Naive thymus-derived CD4-positive, alpha-beta T cell (primary cell): ENCODE measurements around the gene NBEAL2. TPM values are rescaled to one million over a fixed set of nuclear protein-coding genes. Genes with fewer than 3 reads are reported as not detected.
A peak's percentile ranks its signal among the peaks of the same experiment; 100 is the strongest.

Source experiments
- ATAC-seq: fragments of 150-1000 bp; cut with Tn5 transposase; 2 replicates; pipeline ENCODE4 v1.10.0; 2021; ENCODE audit warnings: mild to moderate bottlenecking, moderate library complexity
- CTCF ChIA-PET: fragments of 350-600 bp; sonication (Branson Sonifier 250); formaldehyde crosslinking; loops from one replicate; lab custom pipeline; 2021; ENCODE audit warnings: antibody characterized with exemption; lab: Charles Lee
- POLR2A ChIA-PET: fragments of 350-600 bp; sonication (Branson Sonifier 250); formaldehyde crosslinking; loops from one replicate; lab custom pipeline; 2021; ENCODE audit warnings: antibody characterized with exemption, inconsistent platforms; lab: Charles Lee
- DNase-seq, 9 donors: peaks; one replicate each; pipeline versions ENCODE4 v3.0.0 to v3.0.0-alpha.2; 2020 to 2022; ENCODE audit warnings: mixed read lengths in 1 of 9
- H3K27ac ChIP-seq: one replicate; pipeline ENCODE4 v1.7.0; 2013; ENCODE audit warnings: mild to moderate bottlenecking, low read depth, low read length, moderate library complexity
- H3K27me3 ChIP-seq, 2 donors: one replicate each; pipeline ENCODE4 v1.7.0; 2013; ENCODE audit warnings: low read length in 2 of 2, mild to moderate bottlenecking in 2 of 2, moderate library complexity in 2 of 2; ENCODE audit not compliant: control insufficient read depth in 2 of 2, insufficient read depth in 2 of 2
- H3K36me3 ChIP-seq, 3 experiments: 1 replicate in 2 of 3; 2 replicates in 1 of 3; pipeline ENCODE4 v1.7.0; 2013; ENCODE audit warnings: low read length in 3 of 3, mild to moderate bottlenecking in 3 of 3, moderate library complexity in 1 of 3; ENCODE audit not compliant: insufficient read depth in 3 of 3, control insufficient read depth in 2 of 3
- H3K4me1 ChIP-seq, 2 donors: one replicate each; pipeline ENCODE4 v1.7.0; 2013; ENCODE audit warnings: low read length in 2 of 2, mild to moderate bottlenecking in 2 of 2, moderate library complexity in 1 of 2; ENCODE audit not compliant: control insufficient read depth in 2 of 2, insufficient read depth in 2 of 2
- H3K4me3 ChIP-seq: 2 replicates; pipeline ENCODE4 v1.7.0; 2013; ENCODE audit warnings: mild to moderate bottlenecking, low read length
- H3K9me3 ChIP-seq, 3 experiments: 1 replicate in 2 of 3; 2 replicates in 1 of 3; pipeline ENCODE4 v1.7.0; 2013; ENCODE audit warnings: low read length in 3 of 3; ENCODE audit not compliant: control insufficient read depth in 2 of 3
- H3K27ac Mint-ChIP-seq, 9 donors: one replicate each; pipeline ENCODE4 v1.8.0; 2020 to 2022; ENCODE audit warnings: mixed read lengths in 9 of 9, mild to moderate bottlenecking in 8 of 9, moderate library complexity in 5 of 9, inconsistent platforms in 2 of 9
- H3K27me3 Mint-ChIP-seq, 5 donors: one replicate each; pipeline ENCODE4 v1.8.0; 2021 to 2022; ENCODE audit warnings: mixed read lengths in 5 of 5, mild to moderate bottlenecking in 1 of 5
- H3K36me3 Mint-ChIP-seq, 5 donors: one replicate each; pipeline ENCODE4 v1.8.0; 2020 to 2022; ENCODE audit warnings: mixed read lengths in 5 of 5, mild to moderate bottlenecking in 3 of 5, inconsistent platforms in 1 of 5
- H3K4me1 Mint-ChIP-seq, 7 donors: one replicate each; pipeline ENCODE4 v1.8.0; 2020 to 2022; ENCODE audit warnings: mixed read lengths in 7 of 7, mild to moderate bottlenecking in 3 of 7, inconsistent platforms in 1 of 7
- H3K4me3 Mint-ChIP-seq, 10 donors: one replicate each; pipeline ENCODE4 v1.8.0; 2020 to 2022; ENCODE audit warnings: mild to moderate bottlenecking in 10 of 10, mixed read lengths in 10 of 10, moderate library complexity in 6 of 10, inconsistent platforms in 2 of 10
- H3K9me3 Mint-ChIP-seq, 11 donors: one replicate each; pipeline ENCODE4 v1.8.0; 2020 to 2022; ENCODE audit warnings: mixed read lengths in 11 of 11, mild to moderate bottlenecking in 4 of 11, inconsistent platforms in 1 of 11, moderate library complexity in 1 of 11
- intact Hi-C, 2 donors: fragments of 100-400 bp; cut with micrococcal nuclease; formaldehyde crosslinking; loops; one replicate each; pipeline ENCODE4 v1.15.1; 2023
- polyA plus RNA-seq, 2 donors: library from polyadenylated mRNA; unstranded; fragments of 300-500 nt; fragmentation: Illumina TruSeq; gene quantifications; one replicate each; pipeline ENCODE4 v1.2.3, GENCODE V29; 2021
- total RNA-seq, 6 experiments: library from RNA in 5 of 6; stranded (reverse) in 5 of 6; gene quantifications; 1 replicate in 5 of 6; 2 replicates in 1 of 6; pipeline ENCODE4 v1.2.3 and lab custom pipeline; 2021 to 2026

NBEAL2 gene
- total and polyA plus RNA-seq, 7 experiments from 2014 or later, result 1.7 to 289 (median 50.4) TPM

DNA sequence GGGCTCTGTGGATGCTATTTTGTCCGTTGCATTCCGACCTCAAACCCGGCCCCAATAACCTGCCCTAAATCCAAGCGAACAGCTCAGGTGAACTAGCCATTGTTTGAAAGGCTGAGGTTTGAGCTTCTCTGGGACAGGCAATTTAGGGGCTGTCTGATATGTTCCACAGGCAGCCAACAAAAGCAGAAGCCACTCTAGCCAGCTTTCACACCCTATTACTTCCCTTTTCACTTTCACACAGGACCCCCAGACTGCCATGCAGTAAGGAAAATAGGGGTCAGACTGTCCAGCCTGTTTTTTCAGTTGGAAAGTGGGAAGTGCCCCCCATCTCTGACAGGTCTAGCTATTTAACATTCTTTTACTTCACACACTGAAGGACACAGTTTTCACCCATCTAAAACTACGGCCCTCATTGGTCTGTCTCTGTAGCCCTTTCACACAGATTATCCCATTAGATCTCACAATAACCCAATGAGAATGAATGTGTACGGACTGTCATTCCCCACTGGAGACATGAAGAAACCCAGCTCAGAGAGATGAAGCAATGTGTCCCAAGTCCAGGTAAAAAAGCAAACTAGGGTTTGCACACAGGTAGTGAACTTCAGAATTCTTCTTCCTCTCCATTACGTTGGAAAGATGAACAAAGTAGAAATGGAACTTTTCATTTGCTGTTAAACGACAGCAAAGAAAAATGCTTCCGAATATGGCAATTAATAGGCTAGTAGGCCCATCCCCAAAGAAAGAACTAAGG, 4.9 kb upstream of the NBEAL2 start:
- Histone ChIP-seq H3K4me3 (no peak overlapping the region), H3K9me3 (no peaks in the 10 kb centered on the region), H3K36me3 (peaks cover 0 to 14% (median 0%) of the 10 kb centered on the region in 3 experiments), H3K27me3 (no peaks in the 10 kb centered on the region), H3K27ac (no peak overlapping the region), H3K4me1 (peaks cover 49 to 53% of the 10 kb centered on the region in 2 donors)
- intact Hi-C loops, result loop anchor here (5.0 to 10.0 kb wide), 9 partner anchors 47 to 1940 kb away; partner anchors contain the start of genes ALS2CL (in 1 of the 2), ARIH2 (in 1 of the 2), ATRIP (in 1 of the 2) and CCDC51 (in 1 of the 2)
- peak overlapping the region; percentile 68 to 99 (median 78) for H3K4me3 Mint-ChIP-seq
- CTCF ChIA-PET, result interaction anchor here (0.6 to 1.4 kb wide), 3 partner anchors 23 to 503 kb away, joined by 3 to 4 read pairs (median 3); no protein-coding TSS in a partner anchor
- POLR2A ChIA-PET, result interaction anchor here (5.7 kb wide), 1 partner anchor 13 kb away, joined by 37 read pairs; no protein-coding TSS in a partner anchor
- H3K36me3 Mint-ChIP-seq, result peaks cover 0 to 31% (median 5%) of the 10 kb centered on the region in 5 donors
- ATAC-seq (no peak), DNase-seq (no peak)
- H3K4me1 Mint-ChIP-seq, result peaks cover 58 to 89% (median 73%) of the 10 kb centered on the region in 7 donors
- peak overlapping the region in 7 of 9 donors; percentile 18 to 74 (median 63) for H3K27ac Mint-ChIP-seq
- H3K27me3 Mint-ChIP-seq, result no peaks in the 10 kb centered on the region
- peaks cover 0 to 5% (median 0%) of the 10 kb centered on the region in 11 donors for H3K9me3 Mint-ChIP-seq

DNA sequence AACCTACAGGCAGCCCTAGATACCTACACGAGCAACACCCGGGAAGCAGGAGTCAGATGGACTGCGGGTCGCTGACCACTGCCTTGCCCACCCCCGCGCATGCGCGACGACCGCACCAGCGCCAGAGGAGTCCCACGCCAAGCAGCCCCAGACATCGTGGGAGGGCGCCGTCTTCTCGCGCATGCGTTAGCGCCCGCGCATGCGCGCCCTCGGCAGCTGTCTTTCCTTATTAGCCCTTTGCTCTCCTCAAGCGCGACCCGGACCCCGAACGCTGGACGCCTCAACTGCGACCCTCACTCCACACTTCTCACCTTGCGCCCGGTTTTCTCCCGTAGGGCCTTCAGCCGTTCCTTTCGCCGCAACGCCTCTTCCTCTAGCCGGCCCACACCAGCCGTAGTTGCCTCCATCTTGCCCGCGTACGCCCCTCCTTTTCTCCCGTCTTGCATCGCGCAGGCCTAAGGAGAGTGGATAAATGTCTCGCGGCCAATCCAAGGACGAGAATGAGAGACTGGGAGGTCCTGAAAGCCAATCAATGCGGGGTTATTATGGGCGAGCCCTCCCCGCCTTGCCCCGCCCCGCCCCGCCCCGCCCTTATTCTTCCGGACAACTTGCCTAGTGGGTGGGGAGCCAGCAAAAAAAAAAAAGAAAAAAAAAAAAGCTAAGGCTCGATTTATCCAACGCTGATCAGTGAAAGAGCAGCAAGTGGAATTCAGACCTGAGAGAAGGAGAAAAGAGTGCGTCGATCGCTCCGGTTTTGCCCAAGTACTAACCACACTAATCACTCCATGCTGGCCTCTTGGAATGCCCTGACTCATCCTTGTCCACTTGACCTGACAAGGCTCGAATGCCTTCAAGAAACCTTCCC, 2.9 kb upstream of the NBEAL2 start, which contains the start of gene CCDC12:
TSS of gene CCDC12 (minus strand) at position 420 of the 865 bp plus-strand sequence. CDS start at position 407, 13 bp downstream.
- intact Hi-C loops, result loop anchor here (1.0 to 10.0 kb wide), 14 partner anchors 49 to 1938 kb away; partner anchors contain the start of genes SETD2 (in 2 of the 2), ALS2CL (in 1 of the 2), ARIH2 (in 1 of the 2) and ATRIP (in 1 of the 2)
- H3K4me3 Mint-ChIP-seq, result peak within 1 kb of the TSS; percentile 95 to 100 (median 99)
- Histone ChIP-seq H3K4me1 (peaks cover 46 to 53% of the 10 kb centered on the region in 2 donors), H3K9me3 (no peaks in the 10 kb centered on the region), H3K27me3 (no peaks in the 10 kb centered on the region), H3K4me3 (peak within 1 kb of the TSS; percentile 98), H3K27ac (peak within 1 kb of the TSS; percentile 90), H3K36me3 (peaks cover 0 to 8% (median 0%) of the 10 kb centered on the region in 3 experiments)
- peaks cover 0 to 5% (median 0%) of the 10 kb centered on the region in 11 donors for H3K9me3 Mint-ChIP-seq
- H3K27ac Mint-ChIP-seq, result peak within 1 kb of the TSS; percentile 94 to 99 (median 98)
- peaks cover 0 to 23% (median 5%) of the 10 kb centered on the region in 5 donors for H3K36me3 Mint-ChIP-seq
- DNase-seq (peak; percentile 79 to 98 (median 96)), ATAC-seq (peak; percentile 87)
- no peaks in the 10 kb centered on the region for H3K27me3 Mint-ChIP-seq
- peaks cover 44 to 82% (median 63%) of the 10 kb centered on the region in 7 donors for H3K4me1 Mint-ChIP-seq
- POLR2A ChIA-PET, result interaction anchor here (0.7 to 5.7 kb wide), 9 partner anchors 9 to 538 kb away, joined by 3 to 37 read pairs (median 3); no protein-coding TSS in a partner anchor
- CTCF ChIA-PET, result no interaction called here

DNA sequence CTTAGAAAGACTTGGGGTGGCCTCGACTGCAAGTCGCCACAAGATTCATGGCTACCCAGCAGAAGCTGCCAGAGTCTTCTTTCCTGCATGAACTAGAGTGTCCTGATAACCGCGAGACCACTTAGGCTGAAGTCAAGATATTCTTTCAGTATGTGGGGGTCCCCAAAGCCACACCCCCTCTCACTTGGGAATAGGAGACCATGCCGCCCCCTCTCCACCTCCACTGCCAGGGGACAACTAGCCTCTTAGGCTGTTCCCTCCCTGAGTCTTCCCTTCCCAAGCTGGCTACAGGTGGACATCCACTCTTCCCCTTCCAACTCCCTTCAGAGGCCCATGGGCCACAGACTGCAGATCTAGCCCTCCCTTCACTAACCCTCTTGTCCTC, 1.7 kb upstream of the NBEAL2 start:
- Histone ChIP-seq H3K9me3 (no peaks in the 10 kb centered on the region), H3K4me1 (peaks cover 51 to 57% of the 10 kb centered on the region in 2 donors), H3K27ac (peak overlapping the region; percentile 91), H3K27me3 (no peaks in the 10 kb centered on the region), H3K36me3 (peaks cover 0 to 8% (median 0%) of the 10 kb centered on the region in 3 experiments), H3K4me3 (no peak overlapping the region)
- intact Hi-C loops, result loop anchor here (2.0 to 10.0 kb wide), 12 partner anchors 29 to 1937 kb away; partner anchors contain the start of genes ALS2CL (in 1 of the 2), ARIH2 (in 1 of the 2), ATRIP (in 1 of the 2) and CCDC51 (in 1 of the 2)
- CTCF ChIA-PET, result interaction anchor here (2.1 kb wide), 1 partner anchor 8 kb away, joined by 5 read pairs; no protein-coding TSS in a partner anchor
- Mint-ChIP-seq H3K9me3 (peaks cover 0 to 5% (median 0%) of the 10 kb centered on the region in 11 donors), H3K4me3 (peak overlapping the region; percentile 41 to 100 (median 88)), H3K36me3 (peaks cover 0 to 18% (median 5%) of the 10 kb centered on the region in 5 donors), H3K27me3 (no peaks in the 10 kb centered on the region), H3K27ac (peak overlapping the region; percentile 51 to 99 (median 91)), H3K4me1 (peaks cover 40 to 82% (median 60%) of the 10 kb centered on the region in 7 donors)
- DNase-seq (peak in 1 of 9 donors; percentile 7), ATAC-seq (no peak)
- POLR2A ChIA-PET, result interaction anchor here (1.2 to 5.7 kb wide), 2 partner anchors 10 kb away, joined by 3 to 37 read pairs; no protein-coding TSS in a partner anchor

DNA sequence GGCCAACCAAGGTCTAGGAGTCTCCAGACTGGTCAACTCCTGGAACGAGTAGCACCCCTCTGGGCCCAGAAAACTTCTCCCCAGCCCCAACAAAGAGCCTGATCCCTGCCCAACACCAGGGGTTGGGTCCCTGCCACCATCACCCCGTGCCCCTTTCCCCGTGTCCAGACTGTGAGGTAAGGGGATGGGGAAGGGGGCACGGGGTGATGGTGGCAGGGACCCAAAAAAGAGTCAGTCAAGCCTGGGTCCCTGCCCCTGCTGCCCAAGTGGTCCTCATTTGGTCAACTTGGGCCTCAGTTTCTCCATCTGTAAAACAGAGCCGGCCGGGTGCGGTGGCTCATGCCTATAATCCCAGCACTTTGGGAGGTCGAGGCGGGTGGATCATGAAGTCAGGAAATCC, 1.1 kb upstream of the NBEAL2 start:
- Histone ChIP-seq H3K36me3 (peaks cover 0 to 8% (median 0%) of the 10 kb centered on the region in 3 experiments), H3K27me3 (no peaks in the 10 kb centered on the region), H3K4me3 (no peak overlapping the region), H3K27ac (peak overlapping the region; percentile 91), H3K4me1 (peaks cover 51 to 61% of the 10 kb centered on the region in 2 donors), H3K9me3 (no peaks in the 10 kb centered on the region)
- peak overlapping the region; percentile 86 to 100 (median 96) for H3K4me3 Mint-ChIP-seq
- ATAC-seq (no peak), DNase-seq (peak in 1 of 9 donors; percentile 6)
- ChIA-PET CTCF (interaction anchor here (2.1 to 2.5 kb wide), 2 partner anchors 9 to 20 kb away, joined by 5 to 9 read pairs; no protein-coding TSS in a partner anchor), POLR2A (interaction anchor here (2.1 to 5.7 kb wide), 2 partner anchors 9 to 32 kb away, joined by 17 to 37 read pairs; no protein-coding TSS in a partner anchor)
- peaks cover 37 to 80% (median 62%) of the 10 kb centered on the region in 7 donors for H3K4me1 Mint-ChIP-seq
- peaks cover 0 to 5% (median 0%) of the 10 kb centered on the region in 11 donors for H3K9me3 Mint-ChIP-seq
- intact Hi-C loops, result loop anchor here (2.0 to 10.0 kb wide), 10 partner anchors 30 to 1936 kb away; partner anchors contain the start of genes ALS2CL (in 1 of the 2), ARIH2 (in 1 of the 2), ATRIP (in 1 of the 2) and CCDC51 (in 1 of the 2)
- peaks cover 0 to 17% (median 5%) of the 10 kb centered on the region in 5 donors for H3K36me3 Mint-ChIP-seq
- no peaks in the 10 kb centered on the region for H3K27me3 Mint-ChIP-seq
- H3K27ac Mint-ChIP-seq, result peak overlapping the region; percentile 51 to 99 (median 94)

DNA sequence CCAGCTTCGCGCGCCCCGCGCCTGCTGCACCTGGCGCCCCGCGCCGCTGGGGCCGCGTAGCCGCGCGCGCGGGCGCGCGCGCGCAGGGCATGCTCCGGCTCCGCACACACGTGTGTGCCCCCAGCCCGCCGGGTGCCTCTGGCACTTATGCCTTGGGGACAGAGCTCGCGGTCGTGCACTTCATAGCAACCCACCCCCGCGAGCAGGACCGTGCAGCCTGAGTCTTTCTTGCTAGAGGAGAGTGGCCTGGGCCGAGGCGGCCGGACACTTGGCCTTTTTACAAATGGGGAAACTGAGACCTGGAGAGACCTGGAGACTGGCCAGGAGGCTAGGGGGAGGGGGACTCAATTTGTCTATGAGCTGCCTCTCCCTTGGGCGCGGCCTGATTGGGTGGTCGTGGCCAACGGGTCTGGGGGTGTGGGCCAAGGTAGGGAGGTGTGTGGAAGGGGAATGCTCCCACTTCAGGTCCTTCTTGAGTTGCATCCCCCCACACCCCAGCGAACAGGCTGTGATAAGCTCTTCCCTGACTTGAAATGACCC, 562 bp downstream of the NBEAL2 start:
- Histone ChIP-seq H3K9me3 (no peaks in the 10 kb centered on the region), H3K36me3 (peaks cover 0 to 8% (median 0%) of the 10 kb centered on the region in 3 experiments), H3K4me3 (peak overlapping the region; percentile 92), H3K27ac (peak overlapping the region; percentile 91), H3K4me1 (peaks cover 51 to 58% of the 10 kb centered on the region in 2 donors), H3K27me3 (no peaks in the 10 kb centered on the region)
- peak; percentile 4 for ATAC-seq
- no peak for DNase-seq
- Mint-ChIP-seq H3K4me3 (peak overlapping the region; percentile 77 to 100 (median 85)), H3K27me3 (no peaks in the 10 kb centered on the region), H3K4me1 (peaks cover 35 to 80% (median 61%) of the 10 kb centered on the region in 7 donors), H3K36me3 (peaks cover 0 to 6% (median 0%) of the 10 kb centered on the region in 5 donors), H3K9me3 (peaks cover 0 to 5% (median 0%) of the 10 kb centered on the region in 11 donors), H3K27ac (peak overlapping the region in 4 of 9 donors; percentile 36 to 94 (median 64))
- ChIA-PET CTCF (interaction anchor here (2.1 to 2.5 kb wide), 2 partner anchors 10 to 19 kb away, joined by 5 to 9 read pairs; no protein-coding TSS in a partner anchor), POLR2A (interaction anchor here (0.5 to 5.7 kb wide), 12 partner anchors 8 to 299 kb away, joined by 3 to 37 read pairs (median 4); no protein-coding TSS in a partner anchor)
- intact Hi-C loops, result loop anchor here (1.0 to 10.0 kb wide), 16 partner anchors 7 to 1935 kb away; partner anchors contain the start of genes ALS2CL (in 1 of the 2), ARIH2 (in 1 of the 2), ATRIP (in 1 of the 2) and CCDC51 (in 1 of the 2)
